ENCODE measurements around the gene KDM2A. TPM values are rescaled to one million over a fixed set of nuclear protein-coding genes. Genes with fewer than 3 reads are reported as not detected.

KDM2A gene
- total RNA-seq, 4 donors from 2014 or later: 44.9 to 69.5 (median 51.4) TPM

DNA sequence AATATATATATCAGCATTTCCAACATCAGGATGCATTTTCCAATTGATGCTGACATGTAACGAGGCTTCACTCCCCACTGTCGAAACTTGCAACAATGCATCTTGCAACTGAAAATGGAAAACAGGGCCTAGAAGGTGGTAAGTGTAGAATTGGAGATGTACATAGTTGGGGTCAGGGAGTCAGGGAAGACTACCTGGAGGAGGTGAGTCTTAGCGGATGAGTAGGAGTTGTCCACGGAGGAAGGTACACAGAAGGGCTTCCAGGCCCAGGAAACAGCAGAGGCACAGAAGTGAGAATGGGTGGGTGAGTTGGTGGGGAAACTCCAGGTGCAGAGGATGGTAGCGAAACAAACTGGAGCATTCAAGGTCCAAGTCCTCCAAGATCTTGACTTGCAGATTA is 145.2 kb downstream of the KDM2A start:
- no peak overlapping the region for H3K27ac ChIP-seq (replicated peaks in 1 of 4)
- H3K4me3 ChIP-seq: no peak overlapping the region
- no peaks in the 10 kb centered on the region for H3K27me3 ChIP-seq
- TF ChIP-seq, protein P1, sequence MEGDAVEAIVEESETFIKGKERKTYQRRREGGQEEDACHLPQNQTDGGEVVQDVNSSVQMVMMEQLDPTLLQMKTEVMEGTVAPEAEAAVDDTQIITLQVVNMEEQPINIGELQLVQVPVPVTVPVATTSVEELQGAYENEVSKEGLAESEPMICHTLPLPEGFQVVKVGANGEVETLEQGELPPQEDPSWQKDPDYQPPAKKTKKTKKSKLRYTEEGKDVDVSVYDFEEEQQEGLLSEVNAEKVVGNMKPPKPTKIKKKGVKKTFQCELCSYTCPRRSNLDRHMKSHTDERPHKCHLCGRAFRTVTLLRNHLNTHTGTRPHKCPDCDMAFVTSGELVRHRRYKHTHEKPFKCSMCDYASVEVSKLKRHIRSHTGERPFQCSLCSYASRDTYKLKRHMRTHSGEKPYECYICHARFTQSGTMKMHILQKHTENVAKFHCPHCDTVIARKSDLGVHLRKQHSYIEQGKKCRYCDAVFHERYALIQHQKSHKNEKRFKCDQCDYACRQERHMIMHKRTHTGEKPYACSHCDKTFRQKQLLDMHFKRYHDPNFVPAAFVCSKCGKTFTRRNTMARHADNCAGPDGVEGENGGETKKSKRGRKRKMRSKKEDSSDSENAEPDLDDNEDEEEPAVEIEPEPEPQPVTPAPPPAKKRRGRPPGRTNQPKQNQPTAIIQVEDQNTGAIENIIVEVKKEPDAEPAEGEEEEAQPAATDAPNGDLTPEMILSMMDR (IDR thresholded peaks at IDR 0.05): no peak
- no peak for TF ChIP-seq POLR2A (IDR thresholded peaks at IDR 0.05; ENCODE audit: low read depth)
- TF ChIP-seq POLR2AphosphoS5 (IDR thresholded peaks at IDR 0.05): no peak
- peaks cover 43 to 69% (median 57%) of the 10 kb centered on the region in 4 donors for H3K4me1 ChIP-seq
- 95% methylated on average over 5 of the region's 5 CpGs for WGBS
- intact Hi-C loops (cut with DNase I): loop anchor here (5.0 kb wide), 1 partner anchor 118 kb away; no protein-coding TSS in a partner anchor
- H3K9me3 ChIP-seq: no peaks in the 10 kb centered on the region
- peaks cover 0 to 8% (median 3%) of the 10 kb centered on the region in 4 donors for H3K36me3 ChIP-seq
- DNase-seq (ENCODE audit: extremely low spot score): no peak

DNA sequence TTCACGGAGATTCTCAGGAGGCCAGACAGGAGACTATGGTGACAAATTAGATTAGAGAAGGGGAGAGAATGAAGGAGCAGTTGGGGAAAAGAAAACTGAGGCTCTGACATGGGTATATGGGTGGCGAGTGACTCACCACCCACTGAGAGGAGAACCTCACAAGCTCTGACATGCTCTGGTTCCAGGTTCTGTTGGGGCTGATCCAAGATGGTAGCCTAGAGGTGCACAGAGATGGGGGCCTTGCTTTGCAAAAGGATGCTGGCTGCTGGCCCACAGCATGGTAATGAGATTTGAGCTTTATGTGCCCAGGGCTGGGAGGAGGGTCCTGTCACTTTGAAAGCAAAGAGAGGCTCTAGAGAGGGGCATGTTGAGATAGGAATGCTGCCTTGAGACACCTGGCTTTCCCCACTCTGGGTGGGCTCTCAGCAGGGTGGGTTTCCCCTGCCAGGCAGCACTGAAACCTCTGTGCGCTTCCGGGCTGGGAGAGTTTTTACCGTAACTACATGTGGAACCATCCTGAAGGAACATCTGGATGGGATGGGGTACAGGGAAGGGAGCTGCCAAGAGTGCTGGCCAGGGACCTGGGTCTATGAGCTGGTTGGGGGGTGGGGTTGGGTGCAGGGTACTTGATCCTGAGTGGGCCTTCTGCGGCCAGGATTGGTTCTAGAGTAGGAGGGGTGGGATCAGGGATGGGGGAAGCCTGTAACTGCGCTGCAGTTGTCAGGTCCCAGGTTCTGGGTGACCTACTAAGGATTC is 146.0 kb downstream of the KDM2A start:
- Histone ChIP-seq H3K9me3 (no peaks in the 10 kb centered on the region), H3K27ac (replicated peaks in 1 of 4) (peak overlapping the region in 3 of 4 donors; percentile 77 to 79 (median 78)), H3K27me3 (no peaks in the 10 kb centered on the region), H3K4me3 (no peak overlapping the region), H3K4me1 (peaks cover 51 to 77% (median 65%) of the 10 kb centered on the region in 4 donors), H3K36me3 (peaks cover 0 to 8% (median 3%) of the 10 kb centered on the region in 4 donors)
- intact Hi-C loops (cut with DNase I): loop anchor here (5.0 kb wide), 1 partner anchor 117 kb away; no protein-coding TSS in a partner anchor
- DNase-seq (ENCODE audit: extremely low spot score): no peak
- TF ChIP-seq POLR2AphosphoS5 (IDR thresholded peaks at IDR 0.05) (no peak), EP300 (IDR thresholded peaks at IDR 0.05) (no peak), POLR2A (IDR thresholded peaks at IDR 0.05; ENCODE audit: low read depth) (no peak)
- TF ChIP-seq, protein P1 (IDR thresholded peaks at IDR 0.05): no peak
- 91% methylated on average over 6 of the region's 7 CpGs for WGBS

DNA sequence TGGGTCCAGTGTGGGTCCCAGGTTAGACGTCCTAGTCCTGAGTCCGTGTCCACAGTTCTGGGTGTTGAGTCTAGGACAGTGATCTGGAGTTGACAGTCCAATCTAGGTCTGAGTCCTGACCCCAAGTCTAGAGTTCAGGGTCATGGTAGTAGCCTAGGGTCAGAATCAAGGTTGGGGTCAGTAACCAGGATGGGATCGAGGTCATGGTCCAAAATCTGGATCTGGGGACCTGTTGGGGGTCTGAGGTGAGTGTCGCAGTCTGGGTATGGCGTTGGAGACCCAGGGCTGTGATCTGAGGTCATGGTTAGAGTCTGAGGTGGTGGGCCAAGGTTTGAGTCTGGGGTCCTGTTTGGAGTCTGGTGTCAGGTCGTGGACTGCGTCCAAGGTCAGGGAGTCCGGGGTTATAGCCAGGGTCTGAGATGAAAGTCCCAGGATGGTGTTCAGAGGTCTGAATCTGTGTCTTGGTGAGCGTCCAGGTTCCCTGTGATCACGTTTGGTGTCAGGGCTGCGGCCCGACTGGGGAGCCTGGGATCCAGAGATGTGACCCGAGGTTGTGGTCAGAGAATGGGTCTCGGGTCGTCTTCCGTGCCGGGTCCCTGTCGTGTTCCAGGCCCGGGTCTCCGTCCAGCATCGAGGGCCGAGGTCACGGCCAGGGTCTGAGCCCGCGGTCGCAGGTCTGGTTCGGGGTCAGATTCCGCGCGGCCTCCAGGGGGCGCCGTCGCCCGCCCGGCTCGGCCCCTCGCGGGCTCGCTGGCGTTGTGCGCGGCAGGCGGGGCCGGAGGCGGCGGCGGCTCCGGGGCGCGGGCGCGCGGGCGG is 146.8 kb downstream of the KDM2A start:
- Histone ChIP-seq H3K9me3 (no peaks in the 10 kb centered on the region), H3K36me3 (peaks cover 0 to 8% (median 3%) of the 10 kb centered on the region in 4 donors), H3K27ac (replicated peaks in 1 of 4) (peak overlapping the region; percentile 77 to 79 (median 78)), H3K27me3 (no peaks in the 10 kb centered on the region), H3K4me3 (peak overlapping the region; percentile 15 to 99 (median 48)), H3K4me1 (peaks cover 59 to 83% (median 72%) of the 10 kb centered on the region in 4 donors)
- no peak for DNase-seq (ENCODE audit: extremely low spot score)
- WGBS: 63% methylated on average over 9 of the region's 54 CpGs
- intact Hi-C loops (cut with DNase I): loop anchor here (1.0 kb wide), 1 partner anchor 51 kb away; no protein-coding TSS in a partner anchor
- no peak for TF ChIP-seq POLR2A (IDR thresholded peaks at IDR 0.05; ENCODE audit: low read depth)
- TF ChIP-seq, protein P1 (IDR thresholded peaks at IDR 0.05): peak; percentile 69 to 87 (median 76)

DNA sequence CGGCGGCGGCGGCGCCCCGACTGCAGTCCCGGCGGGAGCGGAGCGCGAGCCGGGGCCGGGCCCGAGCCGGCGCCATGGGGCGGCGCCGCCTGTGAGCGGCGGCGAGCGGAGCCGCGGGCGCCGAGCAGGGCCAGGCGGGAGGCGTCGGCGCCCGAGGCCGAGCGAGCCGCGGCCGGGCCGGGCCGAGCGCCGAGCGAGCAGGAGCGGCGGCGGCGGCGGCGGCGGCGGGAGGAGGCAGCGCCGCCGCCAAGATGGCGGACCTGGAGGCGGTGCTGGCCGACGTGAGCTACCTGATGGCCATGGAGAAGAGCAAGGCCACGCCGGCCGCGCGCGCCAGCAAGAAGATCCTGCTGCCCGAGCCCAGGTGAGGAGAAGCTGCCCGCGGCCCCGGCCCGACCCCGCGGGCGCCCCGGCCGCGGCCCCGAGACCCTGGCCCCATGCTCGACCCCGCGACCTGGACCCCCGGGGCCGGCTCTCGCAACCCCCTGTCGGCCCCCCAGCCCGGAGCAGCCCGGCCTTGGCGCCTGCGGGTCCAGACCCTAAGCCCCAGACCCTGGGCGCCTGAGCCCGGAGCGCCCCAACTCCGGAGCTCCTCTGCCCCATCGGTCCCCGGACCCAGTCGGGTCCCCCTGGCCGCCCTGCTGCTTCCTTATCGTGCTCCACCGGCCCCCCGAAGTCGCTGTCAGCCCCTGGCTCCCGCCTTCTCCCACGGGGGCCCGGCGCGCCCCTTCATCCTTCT is 147.6 kb downstream of the KDM2A start, which contains the start of gene GRK2:
Gene GRK2 (plus strand): TSS at position 25 of the 739 bp plus-strand sequence. CDS start 227 bp downstream, at position 252.
- WGBS: 1% methylated on average over 29 of the region's 103 CpGs
- DNase-seq (ENCODE audit: extremely low spot score): no peak
- no peak for TF ChIP-seq POLR2A (IDR thresholded peaks at IDR 0.05; ENCODE audit: low read depth)
- TF ChIP-seq POLR2AphosphoS5 (IDR thresholded peaks at IDR 0.05): no peak
- TF ChIP-seq, protein P1 (IDR thresholded peaks at IDR 0.05): no peak
- TF ChIP-seq EP300 (IDR thresholded peaks at IDR 0.05): no peak

More for the DNA sequence above, 147.6 kb downstream of the KDM2A start, which contains the start of gene GRK2:
- Histone ChIP-seq H3K27ac (replicated peaks in 1 of 4) (peak within 1 kb of the TSS; percentile 87 to 89 (median 88)), H3K36me3 (peaks cover 0 to 8% (median 3%) of the 10 kb centered on the region in 4 donors), H3K27me3 (no peaks in the 10 kb centered on the region), H3K9me3 (no peaks in the 10 kb centered on the region), H3K4me3 (peak within 1 kb of the TSS; percentile 78 to 99 (median 98)), H3K4me1 (peaks cover 66 to 83% (median 72%) of the 10 kb centered on the region in 4 donors)
- intact Hi-C loops (cut with DNase I): loop anchor here (1.0 kb wide), 1 partner anchor 51 kb away; no protein-coding TSS in a partner anchor
